ACC112 (cell line): Measurements from ENCODE around the gene SLC35B4.
"Not testable (repeated sequence)": the region's sequence is repeated elsewhere in the genome, so short reads cannot be mapped to it uniquely, and the experiment has no call there.

ENCODE experiments used
- H2AFZ ChIP-seq: fragments of 200-600 bp; sonication (generic); one replicate; pipeline ENCODE4 v1.6.0; 2017; ENCODE audit warnings: antibody characterized with exemption, low read length; ENCODE audit not compliant: unreplicated experiment
- H3K27ac ChIP-seq: fragments of 200-600 bp; sonication (generic); 2 replicates; pipeline ENCODE4 v1.5.1; 2014; ENCODE audit warnings: low read depth, mild to moderate bottlenecking, antibody characterized with exemption, low read length, moderate library complexity
- H3K27me3 ChIP-seq: fragments of 200-600 bp; sonication (generic); 2 replicates; pipeline ENCODE4 v1.6.1; 2014; ENCODE audit warnings: mild to moderate bottlenecking, antibody characterized with exemption, low read length, moderate library complexity, mixed read lengths; ENCODE audit not compliant: insufficient read depth
- H3K36me3 ChIP-seq: fragments of 200-600 bp; sonication (generic); 2 replicates; pipeline ENCODE4 v1.6.1; 2016; ENCODE audit warnings: mild to moderate bottlenecking, antibody characterized with exemption, low read length, moderate library complexity, mixed read lengths; ENCODE audit not compliant: insufficient read depth
- H3K4me1 ChIP-seq: fragments of 200-600 bp; sonication (generic); one replicate; pipeline ENCODE4 v1.6.1; 2016; ENCODE audit warnings: low read length, mixed read lengths; ENCODE audit not compliant: insufficient read depth, unreplicated experiment, control insufficient read depth
- H3K4me3 ChIP-seq: fragments of 200-600 bp; sonication (generic); 2 replicates; pipeline ENCODE4 v1.5.1; 2014; ENCODE audit warnings: mild to moderate bottlenecking, low read depth, low read length
- H3K79me2 ChIP-seq: fragments of 200-600 bp; sonication (generic); one replicate; pipeline ENCODE4 v1.6.0; 2016; ENCODE audit warnings: low read length; ENCODE audit not compliant: control insufficient read depth, unreplicated experiment, insufficient read depth

The SLC35B4 gene

DNA sequence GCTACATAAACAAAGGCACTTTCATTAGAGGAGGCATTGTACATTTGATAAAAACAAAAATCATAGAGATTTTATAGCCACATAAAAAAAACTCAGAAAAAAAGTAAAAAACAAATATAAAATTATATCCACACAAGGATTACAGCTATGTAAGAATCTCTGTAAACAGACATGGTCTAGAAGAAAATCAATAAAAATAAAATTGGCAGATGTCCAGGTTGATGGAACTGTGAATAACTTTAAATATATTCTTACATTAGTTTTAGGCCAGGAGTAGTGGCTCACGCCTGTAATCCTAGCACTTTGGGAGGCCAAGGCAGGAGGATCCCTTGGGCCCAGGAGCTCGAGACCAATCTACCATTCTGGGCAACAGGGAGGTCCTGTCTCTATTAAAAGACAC, 19.2 kb downstream of the SLC35B4 start:
- no peaks in the 10 kb centered on the region for H3K79me2 ChIP-seq
- no peaks in the 10 kb centered on the region for H3K27me3 ChIP-seq
- H2AFZ ChIP-seq = no peak overlapping the region
- H3K4me3 ChIP-seq = no peak overlapping the region
- H3K27ac ChIP-seq = no peak overlapping the region
- H3K36me3 ChIP-seq = peaks cover 41% of the 10 kb centered on the region
- no peaks in the 10 kb centered on the region for H3K4me1 ChIP-seq

DNA sequence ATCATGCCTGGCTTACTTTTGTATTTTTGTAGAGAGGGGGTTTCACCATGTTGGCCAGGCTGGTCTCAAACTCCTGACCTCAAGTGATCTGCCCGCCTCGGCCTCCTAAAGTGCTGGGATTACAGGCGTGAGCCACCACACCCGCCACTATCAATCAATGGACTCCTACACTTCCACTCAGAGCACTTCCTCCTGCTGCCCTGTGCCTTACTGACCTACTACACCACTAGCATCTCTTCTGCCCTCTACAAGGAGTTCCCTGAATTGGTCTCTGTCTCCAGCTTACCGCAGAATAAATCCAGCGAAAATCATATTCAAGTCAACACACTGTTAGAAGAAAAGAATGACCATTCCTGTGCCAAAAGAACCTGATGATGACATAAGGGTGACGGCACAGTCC, 20.7 kb downstream of the SLC35B4 start:
- peaks cover 34% of the 10 kb centered on the region for H3K36me3 ChIP-seq

DNA sequence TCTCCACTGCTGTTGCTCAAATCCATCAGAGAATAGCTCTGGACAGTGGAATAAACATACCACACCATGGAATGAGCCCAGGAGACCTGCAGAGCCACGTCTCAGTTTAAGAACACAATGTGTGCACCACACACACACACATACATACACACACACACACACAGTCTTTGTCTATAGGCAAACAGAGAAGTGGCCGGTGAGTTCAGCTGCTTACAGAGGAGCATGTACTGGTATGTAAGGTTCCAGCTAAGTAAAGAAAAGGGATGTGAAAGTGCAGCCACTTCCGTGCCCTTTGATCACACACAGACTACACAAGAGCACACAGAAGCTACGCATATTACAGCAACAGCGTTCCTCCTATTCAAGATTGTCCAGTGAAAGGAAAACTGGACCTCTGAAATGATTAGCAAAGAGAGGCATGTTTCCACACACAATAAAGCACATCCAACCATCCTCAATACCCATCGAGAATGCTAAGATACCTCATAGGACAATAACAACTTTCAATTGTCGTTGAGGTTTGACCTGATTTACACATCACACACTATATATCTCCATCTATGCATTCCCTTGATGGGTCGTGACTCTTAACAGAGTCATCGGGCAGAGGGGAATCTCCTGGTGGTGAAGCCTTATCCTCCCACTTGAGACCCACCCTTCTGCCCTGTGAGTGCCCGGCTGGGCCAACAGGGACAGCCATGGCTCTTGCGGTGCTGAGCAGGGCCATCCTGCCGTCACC, 23.6 kb downstream of the SLC35B4 start:
- Histone ChIP-seq H3K27me3 (no peaks in the 10 kb centered on the region), H3K27ac (no peak overlapping the region), H3K4me3 (no peak overlapping the region), H3K4me1 (peaks cover 9% of the 10 kb centered on the region), H2AFZ (no peak overlapping the region), H3K79me2 (no peaks in the 10 kb centered on the region), H3K36me3 (peaks cover 18% of the 10 kb centered on the region)

More for the DNA sequence above, 20.7 kb downstream of the SLC35B4 start:
- not testable (repeated sequence) for H3K4me3 ChIP-seq, H3K27ac ChIP-seq, H3K27me3 ChIP-seq, H3K4me1 ChIP-seq, H3K79me2 ChIP-seq, H2AFZ ChIP-seq

DNA sequence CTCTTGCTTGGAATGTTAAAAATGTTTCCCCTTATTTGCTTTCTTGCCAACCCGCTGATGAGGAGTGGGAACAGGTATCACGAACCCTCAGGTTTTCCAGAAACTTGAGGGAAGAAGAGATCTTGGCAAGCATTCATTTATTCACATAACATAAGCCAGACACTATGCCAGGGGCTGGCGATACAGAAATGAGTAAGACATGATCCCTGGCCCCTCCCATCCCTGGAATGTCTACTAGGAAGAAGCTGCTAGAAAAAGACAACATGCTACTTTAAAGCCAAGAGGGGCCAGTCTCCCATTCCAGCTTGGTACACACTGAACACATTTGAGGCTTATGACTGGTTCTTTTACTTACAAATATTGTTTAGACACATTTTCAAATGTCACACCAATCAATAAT, 26.4 kb downstream of the SLC35B4 start:
- Histone ChIP-seq H3K4me3 (no peak overlapping the region), H3K27ac (no peak overlapping the region), H3K79me2 (no peaks in the 10 kb centered on the region), H3K4me1 (peaks cover 9% of the 10 kb centered on the region), H3K27me3 (0 out of 2 replicates have a peak, but pooled peaks cover 4% of the 10 kb centered on the region), H2AFZ (no peak overlapping the region), H3K36me3 (peaks cover 7% of the 10 kb centered on the region; the same call in 1 of the 2 replicates)

DNA sequence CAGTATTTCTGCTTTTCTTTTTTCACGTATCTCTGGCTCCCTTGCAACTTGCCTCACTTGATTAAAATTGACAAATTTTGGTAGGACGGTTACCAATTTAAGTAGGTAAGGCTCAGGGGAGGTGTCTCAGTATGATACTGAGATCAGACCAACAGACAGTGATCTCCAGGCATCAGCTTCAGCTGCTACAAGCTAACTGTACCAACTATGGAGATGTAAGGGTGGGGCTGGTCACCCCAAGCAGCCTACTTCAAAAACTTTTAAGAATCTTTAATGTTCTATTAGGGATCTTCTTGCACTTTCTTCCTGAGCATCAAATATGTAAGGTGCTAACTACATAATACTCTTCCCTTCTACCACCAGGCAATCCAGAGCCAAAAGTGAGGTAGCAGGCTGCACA, 26.9 kb downstream of the SLC35B4 start:
- Histone ChIP-seq H3K4me1 (peaks cover 9% of the 10 kb centered on the region), H3K27ac (no peak overlapping the region)

DNA sequence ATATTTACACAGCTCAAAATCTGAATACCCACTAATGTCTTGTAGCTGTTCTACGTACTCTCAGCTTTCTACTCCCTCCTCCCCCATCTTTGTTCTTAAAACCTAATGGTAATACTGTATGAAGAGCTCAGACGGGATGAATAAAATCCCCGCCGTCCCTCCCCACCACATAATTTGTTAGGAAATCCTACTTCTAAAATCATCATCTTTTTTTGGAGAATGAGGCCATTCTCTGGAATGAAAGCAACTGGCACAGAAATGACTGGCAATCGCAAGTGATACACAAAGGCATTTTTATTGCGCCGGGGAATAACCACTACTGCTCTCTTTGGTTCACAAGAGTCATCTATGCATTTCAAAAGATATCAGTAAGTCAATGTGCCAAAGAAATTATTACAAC, 27.3 kb downstream of the SLC35B4 start:
- Histone ChIP-seq H3K4me3 (no peak overlapping the region), H3K36me3 (no peaks in the 10 kb centered on the region), H3K27ac (no peak overlapping the region), H3K27me3 (peaks cover 12% of the 10 kb centered on the region; the same call in 1 of the 2 replicates), H2AFZ (no peak overlapping the region), H3K79me2 (no peaks in the 10 kb centered on the region), H3K4me1 (peaks cover 9% of the 10 kb centered on the region)

More for the DNA sequence above, 26.9 kb downstream of the SLC35B4 start:
- peaks cover 3% of the 10 kb centered on the region; the same call in 1 of the 2 replicates for H3K36me3 ChIP-seq
- no peak overlapping the region for H2AFZ ChIP-seq
- H3K4me3 ChIP-seq = no peak overlapping the region
- 0 out of 2 replicates have a peak, but pooled peaks cover 8% of the 10 kb centered on the region for H3K27me3 ChIP-seq
- H3K79me2 ChIP-seq = no peaks in the 10 kb centered on the region

DNA sequence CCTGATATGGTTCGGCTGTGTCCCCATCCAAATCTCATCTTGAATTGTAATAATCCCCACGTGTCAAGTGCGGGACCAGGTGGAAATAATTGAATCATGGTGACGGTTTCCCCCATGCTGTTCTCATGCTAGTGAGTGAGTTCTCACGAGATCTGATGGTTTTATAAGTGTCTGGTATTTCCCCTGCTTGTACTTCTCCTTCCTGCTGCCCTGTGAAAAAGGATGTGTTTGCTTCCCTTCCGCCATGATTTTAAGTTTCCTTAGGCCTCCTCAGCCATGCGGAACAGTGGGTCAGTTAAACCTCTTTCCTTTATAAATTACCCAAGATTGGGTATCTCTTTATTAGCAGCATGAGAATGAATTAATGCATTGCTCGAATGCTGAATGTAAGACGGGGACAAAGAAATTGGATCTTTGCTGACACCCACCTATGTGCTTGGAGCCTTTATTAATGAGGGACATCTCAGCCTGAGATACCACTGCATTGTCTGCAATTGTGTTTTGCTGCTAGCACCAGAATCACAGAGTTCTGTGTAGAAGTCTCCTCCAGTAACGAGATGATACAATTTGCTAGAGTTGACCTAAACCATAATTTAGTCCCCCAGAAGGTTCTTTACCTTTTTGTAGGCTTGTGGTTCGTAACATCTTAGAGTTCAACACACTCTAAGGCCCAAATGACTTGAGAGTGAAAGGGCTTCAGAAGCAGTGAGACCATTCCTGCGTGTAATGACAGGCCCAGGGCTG, 28.6 kb downstream of the SLC35B4 start:
- Histone ChIP-seq H3K36me3 (no peaks in the 10 kb centered on the region), H3K79me2 (no peaks in the 10 kb centered on the region), H2AFZ (no peak overlapping the region), H3K27ac (no peak overlapping the region), H3K4me3 (no peak overlapping the region), H3K27me3 (peaks cover 19% of the 10 kb centered on the region; the same call in 1 of the 2 replicates), H3K4me1 (peaks cover 9% of the 10 kb centered on the region)

DNA sequence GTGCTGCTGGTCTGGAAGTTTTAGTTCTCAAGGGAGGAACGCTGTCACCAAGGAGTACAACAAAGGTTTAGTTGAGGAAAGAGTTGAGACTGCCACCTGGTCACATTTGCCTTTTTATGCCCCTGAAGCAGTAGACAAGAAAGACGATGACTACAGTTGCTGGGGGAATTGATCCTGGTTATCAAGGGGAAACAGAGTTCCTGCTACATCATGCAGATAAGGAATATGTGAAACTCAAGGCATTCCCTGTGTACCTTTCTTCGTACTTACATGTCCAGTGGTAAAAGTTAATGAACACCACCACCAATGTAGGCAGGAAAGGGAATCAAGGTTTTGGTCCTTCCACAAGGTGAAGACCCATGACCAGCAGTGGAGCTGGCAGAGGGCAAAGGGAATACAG, 31.8 kb downstream of the SLC35B4 start:
- Histone ChIP-seq H3K79me2 (no peaks in the 10 kb centered on the region), H3K27me3 (peaks cover 19% of the 10 kb centered on the region; the same call in 1 of the 2 replicates)

DNA sequence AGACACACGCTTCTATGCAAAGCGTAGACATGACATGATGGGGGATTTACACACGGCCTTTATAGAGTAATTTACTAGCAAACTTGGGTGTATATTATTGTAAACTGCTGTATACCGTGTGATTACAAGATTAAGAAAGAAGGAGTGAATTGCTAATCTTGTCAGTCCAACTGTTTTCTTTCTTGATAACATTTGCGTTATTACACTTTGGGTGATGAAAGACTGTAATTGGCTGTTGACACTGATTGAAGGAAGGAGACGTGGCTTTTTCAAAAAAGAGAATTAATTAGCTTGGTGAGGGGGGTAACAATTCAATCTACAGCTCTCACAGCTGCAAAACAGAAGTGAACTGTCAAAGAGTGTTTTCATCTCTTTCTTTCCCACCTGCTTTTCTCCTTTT, 32.7 kb downstream of the SLC35B4 start:
- no peak overlapping the region for H3K4me3 ChIP-seq
- no peaks in the 10 kb centered on the region for H3K4me1 ChIP-seq
- no peaks in the 10 kb centered on the region for H3K36me3 ChIP-seq
- no peaks in the 10 kb centered on the region for H3K79me2 ChIP-seq
- H3K27me3 ChIP-seq = peaks cover 22% of the 10 kb centered on the region; the same call in 1 of the 2 replicates
- no peak overlapping the region for H3K27ac ChIP-seq
- no peak overlapping the region for H2AFZ ChIP-seq

More for the DNA sequence above, 31.8 kb downstream of the SLC35B4 start:
- Histone ChIP-seq H3K27ac (no peak overlapping the region), H3K36me3 (no peaks in the 10 kb centered on the region), H3K4me3 (no peak overlapping the region), H2AFZ (no peak overlapping the region), H3K4me1 (peaks cover under 1% of the 10 kb centered on the region)

DNA sequence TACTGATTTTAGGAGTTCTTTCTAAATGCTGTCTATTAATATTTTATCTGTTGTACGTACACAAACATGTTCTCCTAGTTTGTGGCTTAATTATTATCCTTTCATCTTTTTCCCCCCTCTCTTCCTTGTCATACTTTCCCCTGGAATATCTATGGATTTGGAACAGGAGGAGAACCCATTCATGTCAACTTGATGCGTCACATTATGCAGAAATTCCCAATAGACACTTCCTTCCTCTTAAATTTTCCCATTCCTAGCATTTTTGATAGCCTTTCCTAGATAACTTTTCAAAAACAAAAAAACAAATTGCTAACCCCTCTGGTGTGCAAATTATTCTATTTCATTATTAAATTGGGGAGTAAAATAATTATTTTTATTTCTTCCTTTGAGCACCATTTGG, 36.2 kb downstream of the SLC35B4 start:
- no peak overlapping the region for H3K4me3 ChIP-seq
- no peaks in the 10 kb centered on the region for H3K79me2 ChIP-seq
- no peak overlapping the region for H3K27ac ChIP-seq
- peaks cover 26% of the 10 kb centered on the region; the same call in 1 of the 2 replicates for H3K27me3 ChIP-seq
- no peaks in the 10 kb centered on the region for H3K36me3 ChIP-seq
- no peaks in the 10 kb centered on the region for H3K4me1 ChIP-seq
- H2AFZ ChIP-seq = no peak overlapping the region
